Naive B cell (primary cell): Measurements from ENCODE around the gene MRPL37. TPM values are rescaled to one million over a fixed set of nuclear protein-coding genes. Genes with fewer than 3 reads are reported as not detected.

Experiments
- ATAC-seq, 2 donors: fragments of 150-1000 bp; cut with Tn5 transposase; 2 replicates each; pipeline ENCODE4 v1.10.0; 2021; ENCODE audit warnings: low read depth in 2 of 2, mild to moderate bottlenecking in 2 of 2, moderate library complexity in 2 of 2
- DNase-seq: peaks from one replicate; pipeline ENCODE4 v3.0.0; 2022
- H3K27ac Mint-ChIP-seq, 6 donors: one replicate each; pipeline ENCODE4 v1.8.0; 2020 to 2022; ENCODE audit warnings: mild to moderate bottlenecking in 6 of 6, mixed read lengths in 6 of 6, moderate library complexity in 5 of 6, inconsistent platforms in 2 of 6
- H3K27me3 Mint-ChIP-seq, 3 donors: one replicate each; pipeline ENCODE4 v1.8.0; 2021 to 2022; ENCODE audit warnings: mixed read lengths in 3 of 3, mild to moderate bottlenecking in 1 of 3
- H3K36me3 Mint-ChIP-seq, 2 donors: one replicate each; pipeline ENCODE4 v1.8.0; 2020 to 2022; ENCODE audit warnings: mixed read lengths in 2 of 2, inconsistent platforms in 1 of 2, mild to moderate bottlenecking in 1 of 2
- H3K4me1 Mint-ChIP-seq, 3 donors: one replicate each; pipeline ENCODE4 v1.8.0; 2020 to 2022; ENCODE audit warnings: mixed read lengths in 3 of 3, inconsistent platforms in 1 of 3, mild to moderate bottlenecking in 1 of 3, moderate library complexity in 1 of 3
- H3K4me3 Mint-ChIP-seq, 8 donors: one replicate each; pipeline ENCODE4 v1.8.0; 2020 to 2022; ENCODE audit warnings: mild to moderate bottlenecking in 8 of 8, mixed read lengths in 8 of 8, moderate library complexity in 8 of 8, inconsistent platforms in 2 of 8
- H3K9me3 Mint-ChIP-seq, 7 donors: one replicate each; pipeline ENCODE4 v1.8.0; 2020 to 2022; ENCODE audit warnings: mixed read lengths in 7 of 7, mild to moderate bottlenecking in 5 of 7, inconsistent platforms in 2 of 7, moderate library complexity in 1 of 7
- polyA plus RNA-seq, 6 donors: library from polyadenylated mRNA; unstranded; fragments of 300-500 nt; fragmentation: Illumina TruSeq; gene quantifications; one replicate each; pipeline ENCODE4 v1.2.3, GENCODE V29; 2021; ENCODE audit warnings: low read depth in 6 of 6

Gene MRPL37
- polyA plus RNA-seq, 6 donors from 2014 or later = 49.1 to 102 (median 58.8) TPM

- Mint-ChIP-seq H3K9me3 (no peaks in the 10 kb centered on the region), H3K27me3 (no peaks in the 10 kb centered on the region), H3K36me3 (peaks cover 14 to 48% of the 10 kb centered on the region in 2 donors), H3K4me1 (peaks cover 0 to 13% (median 5%) of the 10 kb centered on the region in 3 donors), H3K4me3 (no peak overlapping the region), H3K27ac (no peak overlapping the region)
- DNase-seq = no peak
- ATAC-seq = no peak
These were observed 15.6 kb downstream of the MRPL37 start for GRCh38 chr1:54215523-54215922.

- Mint-ChIP-seq H3K27me3 (no peaks in the 10 kb centered on the region), H3K27ac (peak overlapping the region in 2 of 6 donors; percentile 26 to 79), H3K4me3 (no peak overlapping the region), H3K36me3 (peaks cover 6 to 27% of the 10 kb centered on the region in 2 donors), H3K9me3 (no peaks in the 10 kb centered on the region), H3K4me1 (peaks cover 2 to 8% (median 5%) of the 10 kb centered on the region in 3 donors)
- DNase-seq (no peak), ATAC-seq (no peak)
These were observed 19.1 kb downstream of the MRPL37 start for GRCh38 chr1:54218883-54219687.

- H3K36me3 Mint-ChIP-seq = peaks cover 6 to 27% of the 10 kb centered on the region in 2 donors
- H3K27ac Mint-ChIP-seq = peak overlapping the region in 1 of 6 donors; percentile 80
- ATAC-seq (no peak), DNase-seq (no peak)
- H3K4me3 Mint-ChIP-seq = no peak overlapping the region
- H3K27me3 Mint-ChIP-seq = no peaks in the 10 kb centered on the region
- no peaks in the 10 kb centered on the region for H3K9me3 Mint-ChIP-seq
- peaks cover 2 to 8% (median 5%) of the 10 kb centered on the region in 3 donors for H3K4me1 Mint-ChIP-seq
These were observed 19.7 kb downstream of the MRPL37 start for GRCh38 chr1:54219688-54220003.

DNA sequence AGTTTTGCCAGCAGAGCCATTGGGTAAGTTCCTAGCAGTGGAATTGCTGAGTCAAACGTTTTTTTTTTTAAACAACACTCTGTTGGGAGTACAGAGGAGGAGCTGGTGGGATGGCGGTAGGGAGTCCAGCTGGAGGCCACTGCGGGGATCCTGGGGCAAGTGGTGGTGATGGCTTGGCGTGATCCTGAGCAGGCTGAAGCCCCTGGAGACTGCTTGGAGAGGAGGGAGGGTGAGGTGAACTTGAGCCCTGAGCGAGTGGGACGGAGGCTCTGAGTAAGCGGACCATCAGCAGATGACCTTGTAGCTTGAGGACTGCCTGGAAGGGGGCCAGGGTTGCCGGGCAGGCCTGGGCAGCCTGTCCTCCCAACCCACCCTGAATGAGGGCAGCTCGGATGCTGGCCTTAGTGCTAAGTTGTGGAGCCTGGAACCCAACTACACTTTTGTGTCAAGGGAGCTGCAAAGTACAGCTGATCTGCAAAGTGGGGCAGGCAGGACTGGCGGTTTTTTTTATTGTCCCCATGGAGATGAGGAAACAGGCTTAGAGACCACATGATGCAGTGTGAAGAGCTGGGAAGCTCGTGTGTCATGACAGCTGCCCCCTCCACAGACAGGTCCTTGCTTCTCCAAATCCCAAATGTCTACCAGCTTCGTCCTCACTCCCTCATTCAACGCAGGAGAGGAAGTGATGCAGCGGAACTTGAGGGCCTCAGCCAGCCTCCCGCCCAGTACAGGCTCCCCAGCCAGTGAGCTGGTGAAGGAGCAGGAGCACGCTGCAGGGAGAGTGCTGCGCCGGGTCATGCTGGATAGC is 20.2 kb downstream of the MRPL37 start:
- no peaks in the 10 kb centered on the region for H3K27me3 Mint-ChIP-seq
- H3K36me3 Mint-ChIP-seq = peaks cover 6 to 27% of the 10 kb centered on the region in 2 donors
- no peak overlapping the region for H3K4me3 Mint-ChIP-seq
- ATAC-seq = no peak
- no peak for DNase-seq
- no peaks in the 10 kb centered on the region for H3K9me3 Mint-ChIP-seq
- peaks cover 2 to 8% (median 5%) of the 10 kb centered on the region in 3 donors for H3K4me1 Mint-ChIP-seq
- peak overlapping the region in 3 of 6 donors; percentile 36 to 86 (median 80) for H3K27ac Mint-ChIP-seq

- Mint-ChIP-seq H3K4me1 (peaks cover 2 to 8% (median 5%) of the 10 kb centered on the region in 3 donors), H3K4me3 (no peak overlapping the region), H3K27me3 (no peaks in the 10 kb centered on the region), H3K27ac (peak overlapping the region in 3 of 6 donors; percentile 36 to 64 (median 47)), H3K36me3 (peaks cover 6 to 26% of the 10 kb centered on the region in 2 donors), H3K9me3 (no peaks in the 10 kb centered on the region)
- ATAC-seq (no peak), DNase-seq (no peak)
These were observed 21.3 kb downstream of the MRPL37 start for GRCh38 chr1:54221113-54221834.

- Mint-ChIP-seq H3K4me1 (peaks cover 2 to 8% (median 5%) of the 10 kb centered on the region in 3 donors), H3K9me3 (no peaks in the 10 kb centered on the region), H3K4me3 (no peak overlapping the region), H3K27ac (peak overlapping the region in 2 of 6 donors; percentile 14 to 31), H3K36me3 (peaks cover 6 to 19% of the 10 kb centered on the region in 2 donors), H3K27me3 (no peaks in the 10 kb centered on the region)
- no peak for DNase-seq
- no peak for ATAC-seq
These were observed 22.0 kb downstream of the MRPL37 start for GRCh38 chr1:54221867-54222484.

GRCh38 chr1:54222711-54223110 is 22.7 kb downstream of the MRPL37 start:
- H3K27ac Mint-ChIP-seq = peak overlapping the region in 3 of 6 donors; percentile 14 to 60 (median 20)
- ATAC-seq = no peak
- H3K27me3 Mint-ChIP-seq = no peaks in the 10 kb centered on the region
- H3K4me1 Mint-ChIP-seq = peaks cover 0 to 3% (median 2%) of the 10 kb centered on the region in 3 donors
- no peaks in the 10 kb centered on the region for H3K9me3 Mint-ChIP-seq
- no peak overlapping the region for H3K4me3 Mint-ChIP-seq
- no peak for DNase-seq
- H3K36me3 Mint-ChIP-seq = peaks cover under 1 to 12% of the 10 kb centered on the region in 2 donors

DNA sequence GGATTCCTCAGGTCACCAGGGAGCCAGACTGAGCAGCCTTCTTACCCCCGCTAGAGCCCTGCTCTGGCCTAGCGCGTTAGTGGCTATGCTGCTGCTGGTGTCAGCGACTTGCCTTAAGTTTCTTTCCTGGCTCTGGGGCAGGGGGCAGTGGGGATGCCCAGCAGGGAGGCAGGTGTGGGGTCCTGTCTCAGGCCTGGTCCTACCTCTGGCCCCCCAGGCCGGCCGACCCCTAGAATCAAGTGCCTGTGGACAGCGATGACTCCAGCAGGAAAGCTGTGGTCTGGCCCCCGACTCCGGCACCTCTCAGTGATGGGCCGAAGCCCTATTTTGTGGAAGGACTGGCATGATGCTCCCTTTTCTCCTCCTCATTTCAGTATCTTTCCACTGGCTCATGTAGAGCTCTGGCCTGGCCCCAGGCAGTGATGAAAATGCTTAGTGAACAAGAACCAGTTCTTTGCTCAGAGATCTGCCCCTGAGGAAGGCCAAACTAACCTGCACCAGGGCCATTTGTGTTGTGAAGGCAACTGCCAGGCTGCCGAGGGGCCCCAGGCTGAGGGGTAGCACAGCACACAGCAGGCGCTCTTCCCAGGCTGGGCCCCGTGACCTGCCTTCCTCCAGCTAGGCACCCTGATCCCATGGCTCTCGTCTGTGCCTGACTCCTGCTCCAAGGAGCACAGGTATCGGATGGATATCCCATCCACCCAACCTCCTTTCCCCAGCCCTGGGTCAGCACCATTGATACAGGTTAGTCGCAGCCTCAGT is 23.7 kb downstream of the MRPL37 start:
- peaks cover 0 to 3% of the 10 kb centered on the region in 2 donors for H3K36me3 Mint-ChIP-seq
- no peaks in the 10 kb centered on the region for H3K9me3 Mint-ChIP-seq
- DNase-seq (no peak), ATAC-seq (no peak)
- peaks cover 0 to 3% (median 2%) of the 10 kb centered on the region in 3 donors for H3K4me1 Mint-ChIP-seq
- H3K4me3 Mint-ChIP-seq = peak overlapping the region in 1 of 8 donors; percentile 66
- no peaks in the 10 kb centered on the region for H3K27me3 Mint-ChIP-seq
- H3K27ac Mint-ChIP-seq = peak overlapping the region in 1 of 6 donors; percentile 60

GRCh38 chr1:54224233-54224632 is 24.3 kb downstream of the MRPL37 start:
- Mint-ChIP-seq H3K27me3 (no peaks in the 10 kb centered on the region), H3K9me3 (no peaks in the 10 kb centered on the region), H3K4me3 (no peak overlapping the region), H3K36me3 (no peaks in the 10 kb centered on the region), H3K4me1 (peaks cover 0 to 3% (median 2%) of the 10 kb centered on the region in 3 donors), H3K27ac (no peak overlapping the region)
- DNase-seq = no peak
- ATAC-seq = no peak

GRCh38 chr1:54225378-54225777 is 25.4 kb downstream of the MRPL37 start:
- ATAC-seq (no peak), DNase-seq (no peak)
- Mint-ChIP-seq H3K36me3 (no peaks in the 10 kb centered on the region), H3K27ac (peak overlapping the region in 2 of 6 donors; percentile 67 to 73), H3K27me3 (no peaks in the 10 kb centered on the region), H3K4me1 (peaks cover 0 to 3% (median 2%) of the 10 kb centered on the region in 3 donors), H3K9me3 (no peaks in the 10 kb centered on the region), H3K4me3 (no peak overlapping the region)

DNA sequence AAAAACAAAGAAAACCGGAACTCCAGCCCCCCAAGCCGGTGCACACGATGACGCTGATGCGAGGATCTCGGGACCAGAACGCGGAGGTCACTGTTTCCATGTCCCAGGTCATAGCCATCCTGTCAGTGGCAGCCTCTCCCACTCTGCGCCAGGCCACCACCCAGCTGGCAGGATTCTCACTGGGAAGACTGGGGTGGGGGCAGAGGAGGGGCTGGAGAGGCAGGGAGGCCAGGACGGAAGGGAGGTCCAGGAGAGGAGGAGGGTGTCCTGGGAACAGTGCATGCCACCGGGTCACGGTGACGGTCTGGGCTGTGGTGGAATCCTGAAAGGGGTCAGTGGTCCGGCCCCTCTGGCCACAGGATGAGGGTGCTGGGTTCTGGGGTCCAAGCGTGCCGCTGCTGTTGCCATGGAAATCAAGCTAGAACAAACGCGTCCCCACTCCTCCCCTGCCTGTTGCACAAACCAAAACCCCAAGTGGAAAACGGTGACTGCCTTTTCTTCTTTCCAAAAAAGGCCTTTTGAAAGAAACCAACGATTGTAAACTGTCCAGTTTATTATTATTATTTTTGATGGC is 26.1 kb downstream of the MRPL37 start:
- no peak for DNase-seq
- Mint-ChIP-seq H3K27me3 (no peaks in the 10 kb centered on the region), H3K9me3 (no peaks in the 10 kb centered on the region), H3K4me3 (no peak overlapping the region), H3K27ac (peak overlapping the region in 1 of 6 donors; percentile 39), H3K36me3 (no peaks in the 10 kb centered on the region), H3K4me1 (peaks cover 0 to 3% (median 2%) of the 10 kb centered on the region in 3 donors)
- no peak for ATAC-seq

DNA sequence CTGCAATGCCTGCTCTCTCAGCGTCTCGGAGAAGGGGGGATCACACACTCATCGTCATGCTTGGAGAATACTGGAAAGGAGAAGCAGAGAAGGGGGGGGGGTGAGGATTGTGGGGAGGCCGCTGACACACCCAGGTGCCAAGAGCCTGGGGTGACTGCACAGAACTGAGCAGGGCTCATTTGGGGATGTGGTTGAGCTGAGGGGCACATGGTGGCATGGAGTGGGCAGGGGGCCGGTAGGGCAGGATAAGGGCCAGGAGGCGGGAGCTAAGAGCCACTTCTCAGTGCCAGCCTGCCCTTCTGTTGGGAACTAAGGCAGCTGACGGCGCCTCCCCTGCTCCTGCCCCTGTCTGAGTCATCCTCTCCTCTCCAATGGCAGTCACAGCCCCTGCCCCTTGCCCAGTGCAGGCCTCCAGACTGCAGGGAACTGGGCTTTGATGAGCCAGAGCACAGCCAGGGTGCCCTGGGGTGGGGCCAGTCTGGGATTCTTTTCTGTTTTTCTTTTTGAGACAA is 27.2 kb downstream of the MRPL37 start:
- no peak overlapping the region for H3K27ac Mint-ChIP-seq
- no peak overlapping the region for H3K4me3 Mint-ChIP-seq
- peaks cover 0 to 3% (median 0%) of the 10 kb centered on the region in 3 donors for H3K4me1 Mint-ChIP-seq
- no peaks in the 10 kb centered on the region for H3K27me3 Mint-ChIP-seq
- H3K36me3 Mint-ChIP-seq = no peaks in the 10 kb centered on the region
- H3K9me3 Mint-ChIP-seq = no peaks in the 10 kb centered on the region
- DNase-seq (no peak), ATAC-seq (no peak)
